Kidney epithelial cell (primary cell): ENCODE data around the gene HEXIM2. TPM values are rescaled to one million over a fixed set of nuclear protein-coding genes. Genes with fewer than 3 reads are reported as not detected.
"Not testable (repeated sequence)": the region's sequence is repeated elsewhere in the genome, so short reads cannot be mapped to it uniquely, and the experiment has no call there.

Experiments
- DNase-seq: peaks from one replicate; pipeline ENCODE4 v3.0.0-alpha.2; 2010; ENCODE audit warnings: low read depth
- H3K27me3 ChIP-seq: 2 replicates; pipeline ENCODE4 v1.6.0; 2011; ENCODE audit warnings: low read length; ENCODE audit not compliant: control insufficient read depth, insufficient read depth
- H3K36me3 ChIP-seq: 2 replicates; pipeline ENCODE4 v1.5.1; 2011; ENCODE audit warnings: low read length; ENCODE audit not compliant: control insufficient read depth, insufficient read depth
- H3K4me3 ChIP-seq: 2 replicates; pipeline ENCODE4 v1.5.1; 2011; ENCODE audit warnings: low read depth, mild to moderate bottlenecking, control low read depth, low read length
- total RNA-seq: library from RNA; depleted of rRNA; stranded (reverse); fragments of >200 nt; gene quantifications from 2 replicates; pipeline ENCODE4 v1.2.3, GENCODE V29; 2015
- TF ChIP-seq, protein P1 (sequence below): IDR thresholded peaks from 2 replicates; pipeline ENCODE4 v1.5.1; 2011; ENCODE audit warnings: mild to moderate bottlenecking, moderate library complexity, low read length, control low read depth, inconsistent platforms; ENCODE audit not compliant: insufficient read depth, poor library complexity, severe bottlenecking

The HEXIM2 gene
- total RNA-seq, 1 donor from 2014 or later = 10.4 TPM

GRCh38 chr17:45195424-45195823 is 33.7 kb downstream of the HEXIM2 start:
- Histone ChIP-seq H3K4me3 (no peak overlapping the region), H3K36me3 (no peaks in the 10 kb centered on the region), H3K27me3 (no peaks in the 10 kb centered on the region)
- TF ChIP-seq, protein P1, sequence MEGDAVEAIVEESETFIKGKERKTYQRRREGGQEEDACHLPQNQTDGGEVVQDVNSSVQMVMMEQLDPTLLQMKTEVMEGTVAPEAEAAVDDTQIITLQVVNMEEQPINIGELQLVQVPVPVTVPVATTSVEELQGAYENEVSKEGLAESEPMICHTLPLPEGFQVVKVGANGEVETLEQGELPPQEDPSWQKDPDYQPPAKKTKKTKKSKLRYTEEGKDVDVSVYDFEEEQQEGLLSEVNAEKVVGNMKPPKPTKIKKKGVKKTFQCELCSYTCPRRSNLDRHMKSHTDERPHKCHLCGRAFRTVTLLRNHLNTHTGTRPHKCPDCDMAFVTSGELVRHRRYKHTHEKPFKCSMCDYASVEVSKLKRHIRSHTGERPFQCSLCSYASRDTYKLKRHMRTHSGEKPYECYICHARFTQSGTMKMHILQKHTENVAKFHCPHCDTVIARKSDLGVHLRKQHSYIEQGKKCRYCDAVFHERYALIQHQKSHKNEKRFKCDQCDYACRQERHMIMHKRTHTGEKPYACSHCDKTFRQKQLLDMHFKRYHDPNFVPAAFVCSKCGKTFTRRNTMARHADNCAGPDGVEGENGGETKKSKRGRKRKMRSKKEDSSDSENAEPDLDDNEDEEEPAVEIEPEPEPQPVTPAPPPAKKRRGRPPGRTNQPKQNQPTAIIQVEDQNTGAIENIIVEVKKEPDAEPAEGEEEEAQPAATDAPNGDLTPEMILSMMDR = no peak
- DNase-seq = no peak

DNA sequence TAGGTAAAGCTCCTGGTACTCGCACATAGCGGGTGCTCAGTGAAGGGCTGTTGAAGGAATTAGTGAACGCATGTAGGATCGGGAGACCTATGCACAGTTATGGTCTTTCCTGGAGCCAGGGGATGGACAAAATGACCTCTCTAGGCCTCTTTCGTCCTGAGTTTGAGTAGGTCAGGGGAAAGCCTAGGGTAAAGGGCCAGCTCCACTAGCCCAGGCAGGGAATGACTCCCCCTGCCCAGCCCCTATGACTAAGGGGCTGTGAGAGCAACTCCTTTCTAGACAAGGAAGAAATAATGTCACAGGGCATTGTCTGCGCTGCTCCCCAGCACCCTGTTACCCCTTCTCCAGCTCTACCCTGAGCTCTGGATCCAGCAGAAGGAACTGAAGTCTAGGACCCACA is 35.4 kb downstream of the HEXIM2 start:
- no peak overlapping the region for H3K4me3 ChIP-seq
- no peaks in the 10 kb centered on the region for H3K27me3 ChIP-seq
- no peak for DNase-seq
- no peaks in the 10 kb centered on the region for H3K36me3 ChIP-seq
- TF ChIP-seq, protein P1 = no peak

GRCh38 chr17:45197555-45198334 is 36.1 kb downstream of the HEXIM2 start:
- H3K27me3 ChIP-seq = no peaks in the 10 kb centered on the region
- TF ChIP-seq, protein P1 = peak; percentile 100
- H3K4me3 ChIP-seq = no peak overlapping the region
- no peak for DNase-seq
- H3K36me3 ChIP-seq = no peaks in the 10 kb centered on the region

GRCh38 chr17:45200701-45201100 is 39.0 kb downstream of the HEXIM2 start:
- TF ChIP-seq, protein P1 = peak; percentile 14
- Histone ChIP-seq H3K4me3 (no peak overlapping the region), H3K27me3 (no peaks in the 10 kb centered on the region), H3K36me3 (no peaks in the 10 kb centered on the region)
- no peak for DNase-seq

DNA sequence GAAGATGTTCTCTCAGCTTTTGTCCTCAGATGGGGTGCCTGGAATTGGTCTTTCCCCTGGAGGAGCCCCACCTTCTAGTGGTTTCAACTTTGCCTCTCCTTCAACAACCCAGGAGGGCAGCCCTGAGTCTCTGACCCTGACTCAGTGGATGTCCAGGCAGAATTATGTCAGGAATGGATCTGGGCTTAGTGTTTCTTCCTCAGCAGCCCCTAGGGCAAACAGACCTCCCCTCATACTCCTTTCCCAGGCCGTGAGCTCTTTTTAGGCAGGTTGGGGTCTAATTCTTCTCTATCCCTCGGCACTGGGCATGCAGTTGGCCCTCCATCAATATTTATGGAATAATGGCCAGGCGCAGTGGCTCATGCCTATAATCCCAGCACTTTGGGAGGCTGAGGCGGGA is 39.8 kb downstream of the HEXIM2 start:
- no peak for DNase-seq
- H3K27me3 ChIP-seq = no peaks in the 10 kb centered on the region
- H3K36me3 ChIP-seq = no peaks in the 10 kb centered on the region
- TF ChIP-seq, protein P1 = no peak
- no peak overlapping the region for H3K4me3 ChIP-seq

DNA sequence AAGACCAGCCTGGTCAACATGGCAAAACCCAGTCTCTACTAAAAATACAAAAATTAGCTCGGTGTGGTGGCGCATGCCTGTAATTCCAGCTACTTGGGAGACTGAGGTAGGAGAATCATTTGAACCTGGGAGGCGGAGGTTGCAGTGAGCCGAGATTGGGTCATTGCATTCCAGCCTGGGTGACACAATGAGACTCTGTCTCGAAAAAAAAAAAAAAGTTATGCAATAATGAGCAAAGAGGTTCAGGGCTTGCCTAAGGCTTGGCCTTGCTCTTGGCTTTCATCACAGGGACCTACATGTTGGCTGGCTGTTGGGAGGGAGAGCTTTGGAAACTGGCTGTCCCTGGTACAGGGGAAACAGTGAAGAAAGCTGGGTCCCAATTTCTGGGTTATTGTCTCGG is 40.2 kb downstream of the HEXIM2 start:
- not testable (repeated sequence) for H3K27me3 ChIP-seq, H3K36me3 ChIP-seq, H3K4me3 ChIP-seq, DNase-seq
